Right lobe of liver (tissue), 6 donors: ENCODE data around the gene MYO16. TPM values are rescaled to one million over a fixed set of nuclear protein-coding genes. Genes with fewer than 3 reads are reported as not detected.

Source experiments
- ATAC-seq, 4 donors: fragments of 200-7000 bp; cut with Tn5 transposase; one replicate each; pipeline ENCODE4 v1.9.1; 2020; ENCODE audit warnings: mild to moderate bottlenecking in 4 of 4, moderate library complexity in 4 of 4
- DNase-seq, 3 donors: peaks; one replicate each; pipeline ENCODE4 v3.0.0-alpha.2; 2020
- H3K27ac ChIP-seq, 3 donors: fragments of 200-600 bp; one replicate each; pipeline ENCODE4 v1.8.0; 2022
- H3K27me3 ChIP-seq, 2 donors: fragments of 200-600 bp; one replicate each; pipeline ENCODE4 v1.8.0; 2022
- H3K36me3 ChIP-seq, 4 donors: fragments of 200-600 bp; sonication (generic) in 1 of 4; one replicate each; pipeline versions ENCODE4 v1.5.1 to v1.8.0; 2017 to 2022; ENCODE audit warnings: control low read depth in 1 of 4
- H3K4me1 ChIP-seq, 4 donors: fragments of 200-600 bp; sonication (generic) in 1 of 4; one replicate each; pipeline versions ENCODE4 v1.5.1 to v1.8.0; 2017 to 2022; ENCODE audit warnings: control low read depth in 1 of 4
- H3K4me3 ChIP-seq, 3 donors: fragments of 200-600 bp; one replicate each; pipeline ENCODE4 v1.8.0; 2022
- H3K9me3 ChIP-seq, 4 donors: fragments of 200-600 bp; sonication (generic) in 1 of 4; one replicate each; pipeline versions ENCODE4 v1.5.1 to v1.8.0; 2017 to 2022; ENCODE audit warnings: control low read depth in 1 of 4
- CTCF ChIP-seq, 4 donors: fragments of 200-600 bp in 3 of 4; fragments of 450-650 bp in 1 of 4; IDR thresholded peaks; one replicate each; pipeline versions ENCODE4 v1.5.1 to v1.8.0; 2016 to 2022; ENCODE audit warnings: antibody characterized with exemption in 4 of 4, mild to moderate bottlenecking in 2 of 4
- POLR2A ChIP-seq: fragments of 450-650 bp; IDR thresholded peaks from one replicate; pipeline ENCODE4 v1.6.1; 2017; ENCODE audit warnings: antibody characterized with exemption, mild to moderate bottlenecking
- WGBS: methylation state at CpG from one replicate; pipeline ENCODE4 v1.1.6; 2018; ENCODE audit warnings: low coverage, low lambda C conversion rate; ENCODE audit not compliant: insufficient coverage; ENCODE audit errors: missing lambda C conversion rate; 5-methylcytosine and 5-hydroxymethylcytosine counted together
- intact Hi-C, 2 donors: fragments of 100-400 bp; cut with DNase I; formaldehyde crosslinking; loops; one replicate each; pipeline versions ENCODE4 v1.11.2 to v1.14.1; 2022
- total RNA-seq, 6 experiments: library from RNA; depleted of rRNA in 2 of 6; stranded (reverse); fragments of >200 nt in 2 of 6; fragmentation: NEBNext Ultra II Directional in 3 of 6; extraction: Animal tissue kit (Norgen Biotek cat#: 25700) in 3 of 6; gene quantifications; one replicate each; pipeline versions ENCODE4 v1.1.0 to v1.2.4, GENCODE V29; 2016 to 2023
- donor health status: DM: no; HTN: yes; CAD: no.
- donor health status: DM: no; HTN: no; CAD: no.
- donor health status: DM: no; HTN: no; CAD: no.
- donor health status: DM: no; HTN: yes; CAD: no.
- donor health status: DM: no; HTN: yes; CAD: no.

The MYO16 gene
- total RNA-seq, 6 experiments from 2014 or later = 0.43 to 2.7 (median 0.93) TPM

- Histone ChIP-seq H3K9me3 (no peaks in the 10 kb centered on the region), H3K36me3 (no peaks in the 10 kb centered on the region), H3K4me1 (no peaks in the 10 kb centered on the region), H3K27me3 (no peaks in the 10 kb centered on the region), H3K4me3 (no peak overlapping the region), H3K27ac (no peak overlapping the region)
- DNase-seq (no peak), ATAC-seq (no peak)
- TF ChIP-seq CTCF (IDR thresholded peaks at IDR 0.05) (no peak), POLR2A (no peak)
- intact Hi-C loops = no loop called here
- WGBS = 66% methylated on average over 3 of the region's 4 CpGs
Observed at GRCh38 chr13:108624979-108625378, 4.4 kb upstream of the MYO16 start.

- no peak overlapping the region for H3K27ac ChIP-seq
- ATAC-seq (no peak), DNase-seq (no peak)
- no peaks in the 10 kb centered on the region for H3K9me3 ChIP-seq
- no peak overlapping the region for H3K4me3 ChIP-seq
- H3K4me1 ChIP-seq = no peaks in the 10 kb centered on the region
- H3K36me3 ChIP-seq = no peaks in the 10 kb centered on the region
- no peaks in the 10 kb centered on the region for H3K27me3 ChIP-seq
- 85% methylated on average over 1 of the region's 1 CpG for WGBS
- TF ChIP-seq POLR2A = no peak
- intact Hi-C loops = no loop called here
Observed at GRCh38 chr13:108629988-108630387, 577 bp downstream of the MYO16 start.

- WGBS = 44% methylated on average over 4 of the region's 5 CpGs
- H3K27me3 ChIP-seq = no peaks in the 10 kb centered on the region
- intact Hi-C loops = no loop called here
- H3K4me1 ChIP-seq = no peaks in the 10 kb centered on the region
- TF ChIP-seq CTCF (IDR thresholded peaks at IDR 0.05) (no peak), POLR2A (no peak)
- H3K9me3 ChIP-seq = no peaks in the 10 kb centered on the region
- ATAC-seq (no peak), DNase-seq (no peak)
- H3K36me3 ChIP-seq = no peaks in the 10 kb centered on the region
- H3K27ac ChIP-seq = no peak overlapping the region
- H3K4me3 ChIP-seq = no peak overlapping the region
Observed at GRCh38 chr13:108632649-108633167, 3.3 kb downstream of the MYO16 start.

- no peaks in the 10 kb centered on the region for H3K4me1 ChIP-seq
- ATAC-seq (no peak), DNase-seq (no peak)
- no peak for TF ChIP-seq CTCF (IDR thresholded peaks at IDR 0.05)
- no peak for TF ChIP-seq POLR2A
- intact Hi-C loops = no loop called here
- H3K36me3 ChIP-seq = no peaks in the 10 kb centered on the region
- H3K4me3 ChIP-seq = no peak overlapping the region
- H3K27me3 ChIP-seq = no peaks in the 10 kb centered on the region
- WGBS = 60% methylated on average over 4 of the region's 4 CpGs
- no peak overlapping the region for H3K27ac ChIP-seq
- H3K9me3 ChIP-seq = no peaks in the 10 kb centered on the region
Observed at GRCh38 chr13:108638901-108639300, 9.5 kb downstream of the MYO16 start.

GRCh38 chr13:108643646-108644353 is 14.4 kb downstream of the MYO16 start:
- Histone ChIP-seq H3K4me1 (no peaks in the 10 kb centered on the region), H3K27me3 (no peaks in the 10 kb centered on the region), H3K27ac (no peak overlapping the region), H3K36me3 (no peaks in the 10 kb centered on the region), H3K9me3 (no peaks in the 10 kb centered on the region), H3K4me3 (no peak overlapping the region)
- 50% methylated on average over 2 of the region's 4 CpGs for WGBS
- intact Hi-C loops = no loop called here
- ATAC-seq (no peak), DNase-seq (no peak)
- no peak for TF ChIP-seq CTCF (IDR thresholded peaks at IDR 0.05)
- no peak for TF ChIP-seq POLR2A
